ENCODE results near the gene PPP1R1C.
"Not testable (repeated sequence)": the region's sequence is repeated elsewhere in the genome, so short reads cannot be mapped to it uniquely, and the experiment has no call there.

PPP1R1C gene, protein sequence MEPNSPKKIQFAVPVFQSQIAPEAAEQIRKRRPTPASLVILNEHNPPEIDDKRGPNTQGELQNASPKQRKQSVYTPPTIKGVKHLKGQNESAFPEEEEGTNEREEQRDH

GRCh38 chr2:181985632-181986205, at the start of gene PPP1R1C:
TSS of gene PPP1R1C (plus strand) at chr2:181985853. CDS start at chr2:181986111, 258 bp downstream.
- no peak for DNase-seq

DNA sequence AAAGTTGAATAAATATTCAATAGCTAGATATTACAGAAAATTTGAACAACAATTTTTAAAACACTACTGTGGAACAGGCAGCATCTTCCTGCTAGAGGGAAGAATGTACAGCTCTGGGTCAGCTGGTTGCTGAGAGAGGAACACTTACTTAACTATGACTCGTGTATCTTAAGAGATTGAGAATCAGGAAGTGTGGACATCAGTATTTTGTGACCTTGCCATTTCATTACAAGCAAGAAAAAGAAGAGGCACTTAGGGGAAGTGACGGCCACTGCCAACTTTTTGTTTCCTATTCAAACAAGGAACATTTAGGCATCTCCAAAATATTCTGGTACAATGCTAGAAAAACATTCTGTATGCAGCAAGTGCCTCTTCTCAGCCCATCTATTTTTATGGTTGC, 48.2 kb upstream of the PPP1R1C start:
- DNase-seq, result no peak

GRCh38 chr2:181943411-181944124, 42.1 kb upstream of the PPP1R1C start:
- DNase-seq, result no peak

GRCh38 chr2:181944164-181944913, 41.3 kb upstream of the PPP1R1C start:
- DNase-seq, result no peak

GRCh38 chr2:181944914-181945291, 40.8 kb upstream of the PPP1R1C start:
- DNase-seq, result no peak

GRCh38 chr2:181946444-181947127, 39.1 kb upstream of the PPP1R1C start:
- DNase-seq, result no peak

DNA sequence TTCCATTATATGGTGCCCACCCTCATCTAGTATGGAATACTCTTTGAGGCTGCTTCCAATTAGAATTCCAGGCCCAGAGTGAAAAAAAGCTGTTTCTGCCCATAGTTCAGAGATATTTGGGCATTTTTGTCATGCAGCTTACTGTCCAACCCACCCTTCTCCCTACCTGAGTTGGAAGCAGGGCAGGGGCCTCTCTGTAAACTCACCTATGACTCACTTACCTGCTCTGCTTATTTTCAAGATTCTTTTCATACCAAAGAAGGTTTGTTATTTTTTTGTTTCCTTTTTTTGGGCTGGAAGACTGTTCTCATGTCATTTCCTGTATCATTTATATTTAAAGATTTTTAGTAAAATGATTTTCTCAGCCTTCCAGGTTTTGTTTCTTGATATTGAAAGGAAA, 38.4 kb upstream of the PPP1R1C start:
- DNase-seq, result no peak

GRCh38 chr2:181948227-181948626, 37.4 kb upstream of the PPP1R1C start:
- no peak for DNase-seq

DNA sequence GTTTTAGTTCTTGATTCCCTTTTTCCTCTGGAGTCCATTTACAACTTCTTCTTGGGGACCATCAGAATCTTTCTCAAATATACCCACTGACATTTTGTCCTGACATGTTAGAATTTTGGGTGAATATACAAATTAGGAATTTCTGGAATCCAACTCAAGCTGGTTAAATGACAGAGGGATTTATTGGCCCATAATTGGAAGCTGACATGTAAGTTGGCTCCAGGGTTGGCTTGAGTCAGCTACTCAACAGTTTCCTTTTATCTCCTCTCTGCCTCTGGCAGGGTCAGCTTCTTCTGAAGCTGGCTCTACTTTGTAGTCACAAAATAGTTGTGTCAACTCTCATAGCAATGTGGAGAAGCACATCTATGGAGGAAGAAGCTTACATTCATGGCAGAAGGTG, 36.6 kb upstream of the PPP1R1C start:
- DNase-seq, result no peak

DNA sequence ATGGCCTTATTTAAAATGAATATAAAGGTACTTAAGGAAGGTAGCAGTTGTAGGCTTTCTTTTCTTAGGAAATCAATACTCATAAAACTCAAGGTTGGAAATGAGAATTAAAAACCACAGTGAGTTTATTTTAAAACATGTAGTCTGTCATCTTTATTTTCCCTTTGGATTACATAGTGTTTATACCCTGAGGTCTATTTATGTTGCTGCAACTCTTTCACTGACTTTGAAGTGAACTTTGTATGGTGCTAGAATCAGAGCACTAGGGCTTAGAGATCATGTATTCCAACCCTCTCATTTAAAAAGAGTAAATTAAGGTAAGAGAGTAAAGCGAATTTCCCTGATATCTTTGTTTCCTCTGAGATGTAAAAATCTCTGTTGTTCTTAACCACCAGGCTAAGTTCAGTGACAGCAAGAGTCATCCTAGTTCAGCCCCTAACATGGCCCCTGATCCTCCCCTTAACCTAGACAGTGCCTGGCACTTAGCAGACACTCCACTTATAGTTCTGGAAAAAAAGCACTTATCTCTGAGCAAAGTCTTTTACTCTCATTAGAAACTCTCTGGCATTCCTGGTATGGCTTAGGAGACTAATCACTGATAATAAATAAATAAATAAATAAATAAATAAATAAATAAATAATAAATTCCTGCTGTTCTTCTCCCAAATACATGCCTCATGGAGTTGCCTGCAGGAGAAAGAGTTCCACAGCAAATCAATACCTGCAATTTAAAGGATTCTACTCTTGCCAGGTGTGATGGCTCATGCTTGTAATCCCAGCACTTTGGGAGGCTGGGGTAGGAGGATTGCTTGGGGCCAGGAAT, 33.0 kb upstream of the PPP1R1C start:
- DNase-seq, result no peak

GRCh38 chr2:181953881-181954537, 31.6 kb upstream of the PPP1R1C start:
- no peak for DNase-seq

GRCh38 chr2:181954538-181954883, 31.1 kb upstream of the PPP1R1C start:
- no peak for DNase-seq

GRCh38 chr2:181955010-181955409, 30.6 kb upstream of the PPP1R1C start:
- DNase-seq, result no peak

GRCh38 chr2:181955866-181956265, 29.8 kb upstream of the PPP1R1C start:
- not testable (repeated sequence) for DNase-seq

DNA sequence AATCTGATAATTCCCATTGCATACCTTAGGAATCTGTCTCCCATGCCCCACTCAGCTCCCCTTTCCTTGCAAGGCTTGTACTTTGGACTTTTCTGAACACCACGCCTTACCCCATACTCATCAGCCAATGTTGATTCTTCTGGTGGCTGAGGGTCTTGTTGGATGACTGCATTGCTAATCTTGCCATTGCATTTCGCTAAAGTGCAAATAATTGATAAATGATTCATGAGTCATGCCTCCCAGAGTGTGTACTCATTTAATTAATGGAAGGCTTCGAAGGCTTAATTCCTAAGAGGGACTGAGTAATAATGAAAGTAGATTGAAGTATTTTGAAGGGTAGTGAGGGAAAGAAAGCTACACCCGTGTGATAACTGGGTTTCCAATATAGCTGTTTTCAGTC, 28.0 kb upstream of the PPP1R1C start:
- DNase-seq, result no peak

GRCh38 chr2:181958726-181959125, 26.9 kb upstream of the PPP1R1C start:
- DNase-seq, result no peak

DNA sequence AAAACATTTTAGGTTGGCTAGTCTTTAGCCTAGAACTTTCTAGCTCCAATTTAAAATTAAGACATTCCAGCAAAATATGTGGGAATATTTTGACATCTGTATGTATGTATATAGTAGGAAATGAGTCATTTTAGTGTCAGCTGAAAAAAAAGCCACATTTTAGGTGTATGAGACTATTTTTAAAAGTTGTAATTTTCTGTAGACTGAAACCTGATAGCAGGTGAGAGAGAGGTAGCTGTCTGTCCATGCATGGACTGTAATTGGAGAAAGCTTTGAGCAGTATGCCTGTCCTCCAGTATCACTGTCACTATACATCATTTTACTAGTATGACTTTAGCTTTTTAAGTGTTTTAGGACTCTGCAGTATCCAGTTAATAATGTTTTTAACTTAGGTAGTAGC, 26.1 kb upstream of the PPP1R1C start:
- no peak for DNase-seq

DNA sequence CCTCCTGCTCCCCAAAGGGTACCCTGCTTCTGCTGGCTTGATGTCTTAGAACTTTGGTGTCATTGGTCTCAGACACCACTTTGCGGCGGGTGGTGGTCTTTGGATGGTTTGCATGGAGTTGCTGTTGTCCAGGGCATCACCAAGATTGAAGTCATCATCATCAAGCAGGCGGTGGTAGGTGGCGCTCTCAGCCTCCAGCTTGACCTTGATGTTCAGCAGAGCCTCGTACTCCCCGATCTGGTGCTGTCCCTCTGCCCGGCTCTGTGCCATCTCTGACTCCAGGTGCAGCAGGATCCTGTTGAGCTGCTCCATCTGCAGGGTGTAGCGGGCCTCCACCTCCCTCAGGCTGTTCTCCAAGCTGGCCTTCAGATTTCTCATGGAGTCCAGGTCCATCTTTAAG, 24.5 kb upstream of the PPP1R1C start:
- not testable (repeated sequence) for DNase-seq

DNA sequence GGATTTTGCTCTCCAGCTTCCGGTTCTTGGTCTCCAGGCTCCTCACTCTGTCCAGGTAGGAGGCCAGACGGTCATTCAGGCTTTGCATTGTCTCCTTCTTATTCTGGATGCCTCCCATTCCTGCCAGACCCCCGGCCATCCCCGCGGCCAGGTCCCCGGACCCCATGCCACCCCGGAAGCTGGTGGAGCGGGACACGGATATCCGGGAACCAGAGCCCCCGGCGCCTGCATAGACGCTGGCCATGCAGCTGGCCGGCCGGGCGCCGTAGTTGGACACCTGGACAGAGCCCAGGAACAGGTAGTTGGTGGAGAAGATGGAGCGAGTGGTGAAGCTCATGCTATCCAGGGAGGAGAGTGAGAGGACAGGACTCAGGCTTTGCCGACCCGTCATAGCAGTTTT, 23.5 kb upstream of the PPP1R1C start:
- no peak for DNase-seq

- DNase-seq, result no peak
Observed at GRCh38 chr2:181970160-181970794, 15.4 kb upstream of the PPP1R1C start.

DNA sequence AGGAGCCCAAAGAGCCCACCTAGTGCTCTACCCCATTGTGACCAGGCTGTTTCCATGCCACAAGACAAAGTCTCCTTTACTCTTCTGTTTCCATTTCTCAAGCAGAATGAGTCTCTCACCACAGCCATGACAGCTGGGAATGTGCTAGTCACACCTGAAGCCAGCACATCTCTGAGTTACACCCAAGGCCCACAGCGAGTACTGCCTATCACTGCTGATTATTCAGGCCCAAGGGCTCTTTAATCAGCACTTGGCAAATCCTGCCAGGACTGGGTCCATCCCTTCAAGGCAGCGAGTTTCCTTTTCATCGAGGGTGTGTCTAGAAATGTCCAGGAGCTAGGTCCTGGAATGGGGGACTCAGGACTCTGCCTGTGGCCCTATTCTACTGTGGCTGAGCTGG, 14.6 kb upstream of the PPP1R1C start:
- DNase-seq, result no peak
